Bronchial smooth muscle cell (primary cell): Measurements from ENCODE around the gene NETO1. TPM values are rescaled to one million over a fixed set of nuclear protein-coding genes. Genes with fewer than 3 reads are reported as not detected.

Experiments
- total RNA-seq: library from RNA; depleted of rRNA; stranded (reverse); fragments of >200 nt; gene quantifications from 2 replicates; pipeline ENCODE4 v1.2.1, GENCODE V29; 2014

Gene NETO1
- total RNA-seq: 0.16 TPM in 1 of 2 replicates, not detected in the other

GRCh38 chr18:72867746-72868584 lies at the start of gene NETO1:
NETO1 (minus strand) TSS chr18:72867987; CDS start chr18:72867291, 696 bp downstream.

